Measurements from ENCODE around the gene ADAMTS12.
"Not testable (repeated sequence)": the region's sequence is repeated elsewhere in the genome, so short reads cannot be mapped to it uniquely, and the experiment has no call there.

ADAMTS12 gene

DNA sequence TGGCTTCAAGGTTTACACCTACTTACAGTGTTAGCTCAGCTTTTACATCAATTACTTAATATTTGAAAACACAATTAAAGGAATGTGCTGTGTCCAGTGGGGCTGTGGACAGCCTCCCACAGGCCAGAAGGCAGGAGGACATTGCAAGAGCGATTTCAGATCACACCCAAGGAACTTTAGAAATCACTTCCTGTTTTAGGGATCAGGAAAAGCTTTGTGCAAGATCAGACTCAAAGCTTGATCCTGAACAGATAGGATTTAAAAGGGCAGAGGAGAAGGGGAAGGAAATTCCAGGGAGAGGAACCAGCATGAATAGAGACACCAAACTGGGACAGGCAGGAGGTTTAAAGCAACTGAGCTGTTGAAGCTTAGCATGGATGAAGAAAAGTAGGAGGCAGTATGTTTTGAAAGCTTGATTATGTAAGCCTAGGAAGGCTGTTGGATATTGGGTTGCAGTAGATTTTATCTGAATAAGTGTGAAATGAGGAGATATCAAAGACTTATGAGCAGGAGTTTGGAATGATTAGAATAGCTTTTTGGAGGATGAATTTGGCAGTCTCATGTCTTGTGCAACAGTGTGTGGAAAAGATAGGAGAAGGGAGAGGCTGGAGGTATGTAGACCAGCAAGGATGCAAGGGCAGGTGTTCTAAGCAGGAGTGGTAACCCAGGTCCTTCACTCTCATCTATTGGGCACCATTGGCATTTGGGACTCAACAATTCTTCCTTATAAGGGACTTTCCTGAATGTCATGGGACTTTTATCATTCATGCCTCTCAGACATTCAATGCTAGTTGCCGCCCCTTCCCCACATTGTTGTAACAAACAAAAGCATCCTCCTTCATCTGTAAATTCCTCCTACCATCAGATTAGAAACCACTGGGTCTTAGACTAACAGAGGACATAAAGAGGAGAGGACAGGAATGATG lies 327.5 kb downstream of the ADAMTS12 start:
- in situ Hi-C loops (cut with MboI; ENCODE audit: low sequenced_read_pairs, unreplicated experiment) = no loop called here
- DNase-seq (ENCODE audit: low spot score) = no peak
- TF ChIP-seq CTCF (IDR thresholded peaks at IDR 0.05; ENCODE audit: borderline replicate concordance, control extremely low read depth, extremely low read depth, insufficient read depth, missing control alignments) = no peak

- DNase-seq (ENCODE audit: low spot score) = no peak
- no peak for TF ChIP-seq CTCF (IDR thresholded peaks at IDR 0.05; ENCODE audit: borderline replicate concordance, control extremely low read depth, extremely low read depth, insufficient read depth, missing control alignments)
- in situ Hi-C loops (cut with MboI; ENCODE audit: low sequenced_read_pairs, unreplicated experiment) = no loop called here
These were observed 328.3 kb downstream of the ADAMTS12 start for GRCh38 chr5:33563530-33563929.

- no peak for TF ChIP-seq CTCF (IDR thresholded peaks at IDR 0.05; ENCODE audit: borderline replicate concordance, control extremely low read depth, extremely low read depth, insufficient read depth, missing control alignments)
- no peak for DNase-seq (ENCODE audit: low spot score)
- in situ Hi-C loops (cut with MboI; ENCODE audit: low sequenced_read_pairs, unreplicated experiment) = no loop called here
These were observed 333.3 kb downstream of the ADAMTS12 start for GRCh38 chr5:33558489-33558888.

DNA sequence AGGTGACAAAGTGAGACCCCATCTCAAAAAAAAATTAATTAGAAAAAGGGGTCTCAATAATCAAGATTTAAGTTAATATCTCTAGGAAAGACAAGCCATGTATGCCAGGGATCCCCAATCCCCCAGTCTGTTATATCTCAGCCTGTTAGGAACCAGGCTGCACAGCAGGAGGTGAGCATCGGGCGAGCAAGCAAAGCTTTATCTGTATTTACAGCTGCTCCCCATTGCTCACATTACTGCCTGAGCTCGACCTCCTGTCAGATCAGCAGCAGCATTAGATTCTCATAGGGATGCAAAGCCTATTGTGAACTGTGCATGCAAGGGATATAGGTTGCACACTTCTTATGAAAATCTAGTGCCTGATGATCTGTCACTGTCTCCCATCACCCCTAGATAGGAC lies 334.2 kb downstream of the ADAMTS12 start:
- TF ChIP-seq CTCF (IDR thresholded peaks at IDR 0.05; ENCODE audit: borderline replicate concordance, control extremely low read depth, extremely low read depth, insufficient read depth, missing control alignments) = no peak
- in situ Hi-C loops (cut with MboI; ENCODE audit: low sequenced_read_pairs, unreplicated experiment) = no loop called here
- no peak for DNase-seq (ENCODE audit: low spot score)

DNA sequence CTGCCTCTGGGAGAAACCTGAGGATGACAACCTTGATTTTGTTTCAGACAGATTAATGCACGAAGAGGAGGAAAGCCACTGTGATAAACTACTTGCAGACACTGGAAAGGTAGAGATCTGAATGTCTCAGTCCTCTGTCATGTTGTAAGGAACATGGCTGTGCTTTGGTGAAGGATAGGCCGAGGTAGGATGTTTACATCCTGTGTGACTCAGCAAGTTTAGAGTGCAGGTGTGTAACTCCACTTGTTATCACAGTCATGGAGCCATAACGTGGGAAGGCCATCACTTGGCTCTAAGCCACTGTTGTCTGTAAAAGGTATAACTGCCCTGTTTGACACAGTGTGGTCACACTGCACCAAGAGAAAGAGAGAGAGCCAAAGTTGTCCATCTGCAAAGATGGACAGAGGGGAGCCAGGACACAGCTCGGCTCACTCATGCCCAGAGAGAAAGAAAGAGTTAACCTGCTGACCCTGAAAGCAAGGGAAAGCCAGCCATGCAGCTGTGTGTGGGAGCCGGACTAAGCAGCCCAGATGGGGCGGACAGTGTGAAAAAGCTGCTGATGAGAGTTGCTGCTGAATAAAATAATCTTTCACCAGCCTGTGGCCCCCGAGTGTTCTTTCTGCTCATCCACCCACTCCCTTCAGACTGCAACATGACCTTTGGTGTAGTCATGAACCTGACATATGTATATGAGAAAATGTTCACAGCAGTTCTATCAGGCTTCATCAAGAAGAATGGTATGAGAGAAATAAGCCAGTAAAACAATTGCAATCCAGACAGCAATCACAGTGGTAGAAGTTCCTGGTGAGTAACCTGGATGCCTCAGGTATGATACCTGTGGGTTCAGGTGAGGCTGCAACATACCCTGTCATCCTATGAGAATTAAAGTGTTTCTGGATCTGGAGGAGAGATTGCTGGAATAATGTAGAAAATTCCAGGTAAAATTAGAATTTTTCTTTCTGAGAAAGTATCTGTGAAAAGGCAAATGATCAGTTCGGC lies 335.2 kb downstream of the ADAMTS12 start:
- no peak for TF ChIP-seq CTCF (IDR thresholded peaks at IDR 0.05; ENCODE audit: borderline replicate concordance, control extremely low read depth, extremely low read depth, insufficient read depth, missing control alignments)
- in situ Hi-C loops (cut with MboI; ENCODE audit: low sequenced_read_pairs, unreplicated experiment) = no loop called here
- no peak for DNase-seq (ENCODE audit: low spot score)

DNA sequence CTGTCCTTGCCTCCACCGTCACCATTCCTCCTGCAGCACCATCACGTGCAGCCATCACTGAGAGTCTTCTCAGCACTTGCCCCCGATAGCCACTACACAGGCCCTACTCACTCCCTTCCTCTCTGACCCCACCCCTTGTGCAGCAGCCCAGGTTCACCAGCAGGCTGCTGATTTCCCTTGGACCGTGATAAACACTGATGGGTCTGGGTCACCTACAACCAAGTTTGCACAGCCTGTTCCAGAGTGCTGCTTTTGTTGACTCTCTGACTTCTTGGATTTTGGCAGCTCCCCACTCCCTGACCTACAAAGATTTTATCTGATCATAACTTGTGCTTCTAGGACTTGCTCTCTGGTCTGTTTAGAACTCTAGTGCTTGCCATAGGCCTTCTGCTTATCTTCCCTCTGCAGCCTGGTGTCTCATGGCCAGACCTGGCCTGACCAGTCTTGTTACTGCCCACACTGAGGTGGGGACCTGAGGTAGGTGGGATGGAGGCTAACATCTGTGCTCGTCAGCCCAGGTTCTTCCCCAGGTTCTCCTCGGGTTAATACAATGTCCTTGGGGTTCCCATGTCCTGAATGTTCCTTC lies 341.7 kb downstream of the ADAMTS12 start:
- no peak for TF ChIP-seq CTCF (IDR thresholded peaks at IDR 0.05; ENCODE audit: borderline replicate concordance, control extremely low read depth, extremely low read depth, insufficient read depth, missing control alignments)

DNA sequence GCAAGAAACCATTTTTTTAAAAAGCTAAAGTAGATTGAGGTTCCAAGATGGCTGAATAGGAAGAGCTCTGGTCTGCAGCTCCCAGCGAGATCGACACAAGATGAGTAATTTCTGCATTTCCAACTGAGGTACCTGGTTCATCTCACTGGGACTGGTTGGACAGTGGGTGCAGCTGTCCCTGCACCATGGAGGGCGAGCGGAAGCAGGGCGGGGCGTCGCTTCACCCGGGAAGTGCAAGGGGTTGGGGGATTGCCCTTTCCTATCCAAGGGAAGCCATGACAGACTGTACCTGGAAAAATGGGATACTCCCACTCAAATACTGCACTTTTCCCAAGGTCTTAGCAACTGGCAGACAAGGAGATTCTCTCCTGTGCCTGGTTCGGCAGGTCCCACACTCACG lies 352.0 kb downstream of the ADAMTS12 start:
- DNase-seq (ENCODE audit: low spot score); in situ Hi-C loops (cut with MboI; ENCODE audit: low sequenced_read_pairs, unreplicated experiment): not testable (repeated sequence)

More for the DNA sequence above, 341.7 kb downstream of the ADAMTS12 start:
- in situ Hi-C loops (cut with MboI; ENCODE audit: low sequenced_read_pairs, unreplicated experiment) = no loop called here
- no peak for DNase-seq (ENCODE audit: low spot score)

Measured in GM13976 (cell line).